NCI-H526 treated with DMSO at 0.1 percent for 48 hours (cell line): ENCODE measurements around the gene IFNAR2.
"Not testable (repeated sequence)": the region's sequence is repeated elsewhere in the genome, so short reads cannot be mapped to it uniquely, and the experiment has no call there.

Source experiments
- DNase-seq: peaks from one replicate; lab custom pipeline; 2025; lab: John Stamatoyannopoulos, UW

IFNAR2 gene

GRCh38 chr21:33244082-33244778, 14.5 kb downstream of the IFNAR2 start:
- no peak for DNase-seq

- DNase-seq: no peak
Measured at GRCh38 chr21:33244779-33245105, 15.0 kb downstream of the IFNAR2 start.

- DNase-seq: no peak
Measured at GRCh38 chr21:33245289-33245918, 15.7 kb downstream of the IFNAR2 start.

GRCh38 chr21:33246506-33246905, 16.8 kb downstream of the IFNAR2 start:
- no peak for DNase-seq

GRCh38 chr21:33246963-33247362, 17.2 kb downstream of the IFNAR2 start:
- DNase-seq: no peak

- DNase-seq: no peak
Measured at GRCh38 chr21:33247599-33247998, 17.9 kb downstream of the IFNAR2 start.

- no peak for DNase-seq
Measured at GRCh38 chr21:33249331-33250002, 19.7 kb downstream of the IFNAR2 start.

GRCh38 chr21:33251119-33251518, 21.4 kb downstream of the IFNAR2 start:
- no peak for DNase-seq

- not testable (repeated sequence) for DNase-seq
Measured at GRCh38 chr21:33253382-33253781, 23.6 kb downstream of the IFNAR2 start.

- DNase-seq: no peak
Measured at GRCh38 chr21:33254766-33255165, 25.0 kb downstream of the IFNAR2 start.

- no peak for DNase-seq
Measured at GRCh38 chr21:33255404-33255803, 25.7 kb downstream of the IFNAR2 start.

- DNase-seq: no peak
Measured at GRCh38 chr21:33256019-33256418, 26.3 kb downstream of the IFNAR2 start.

GRCh38 chr21:33257094-33257803, 27.5 kb downstream of the IFNAR2 start:
- DNase-seq: no peak

- no peak for DNase-seq
Measured at GRCh38 chr21:33258475-33258874, 28.7 kb downstream of the IFNAR2 start.

- DNase-seq: no peak
Measured at GRCh38 chr21:33259428-33259827, 29.7 kb downstream of the IFNAR2 start.

GRCh38 chr21:33259995-33260394, 30.3 kb downstream of the IFNAR2 start:
- no peak for DNase-seq

GRCh38 chr21:33261635-33262034, 31.9 kb downstream of the IFNAR2 start:
- no peak for DNase-seq

- no peak for DNase-seq
Measured at GRCh38 chr21:33262921-33263320, 33.2 kb downstream of the IFNAR2 start.

- DNase-seq: no peak
Measured at GRCh38 chr21:33264561-33264960, 34.8 kb downstream of the IFNAR2 start.

GRCh38 chr21:33265664-33266049, 35.9 kb downstream of the IFNAR2 start:
- no peak for DNase-seq

- peak; percentile 72 for DNase-seq
Measured at GRCh38 chr21:33266050-33266788, 36.5 kb downstream of the IFNAR2 start, which contains the start of gene IL10RB. Gene IL10RB (plus strand): TSS chr21:33266367. CDS start chr21:33266466, 99 bp downstream.

GRCh38 chr21:33266789-33267135, 37.0 kb downstream of the IFNAR2 start:
- no peak for DNase-seq
